ENCODE measurements around the gene CCDC174.
"Not testable (repeated sequence)": the region's sequence is repeated elsewhere in the genome, so short reads cannot be mapped to it uniquely, and the experiment has no call there.

Gene CCDC174

GRCh38 chr3:14651440-14652251 lies at the start of gene CCDC174:
Gene CCDC174, plus strand, starts transcription at chr3:14651762. Its CDS starts 75 bp downstream, at chr3:14651837.
- peak; percentile 89 for DNase-seq

GRCh38 chr3:14602006-14602803 lies 49.4 kb upstream of the CCDC174 start:
- DNase-seq: no peak

GRCh38 chr3:14602804-14603644 lies 48.5 kb upstream of the CCDC174 start:
- DNase-seq: no peak

- no peak for DNase-seq
These were observed 46.5 kb upstream of the CCDC174 start for GRCh38 chr3:14605067-14605466.

GRCh38 chr3:14605744-14606143 lies 45.8 kb upstream of the CCDC174 start:
- DNase-seq: no peak

- no peak for DNase-seq
These were observed 44.8 kb upstream of the CCDC174 start for GRCh38 chr3:14606669-14607339.

DNA sequence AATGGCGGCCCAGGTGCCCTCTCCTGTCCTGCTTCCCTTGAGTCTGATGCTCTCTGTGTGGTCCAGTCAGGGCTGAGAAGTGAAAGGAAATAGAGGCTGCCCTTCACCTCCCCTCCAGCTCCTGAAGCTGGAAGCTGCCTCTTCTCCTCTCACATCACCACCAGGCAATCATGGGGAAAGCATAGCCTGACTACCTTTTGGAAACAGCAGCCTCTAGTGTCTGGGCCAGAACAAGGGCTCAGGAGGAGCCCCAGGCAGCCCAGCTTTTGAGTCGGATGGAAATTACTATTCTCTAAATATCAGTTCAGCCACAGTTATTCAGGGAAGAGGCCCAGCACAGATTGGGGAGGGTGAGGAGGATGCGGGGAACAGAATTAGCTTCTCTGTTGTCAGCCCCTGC lies 43.3 kb upstream of the CCDC174 start:
- no peak for DNase-seq

GRCh38 chr3:14609058-14609457 lies 42.5 kb upstream of the CCDC174 start:
- not testable (repeated sequence) for DNase-seq

DNA sequence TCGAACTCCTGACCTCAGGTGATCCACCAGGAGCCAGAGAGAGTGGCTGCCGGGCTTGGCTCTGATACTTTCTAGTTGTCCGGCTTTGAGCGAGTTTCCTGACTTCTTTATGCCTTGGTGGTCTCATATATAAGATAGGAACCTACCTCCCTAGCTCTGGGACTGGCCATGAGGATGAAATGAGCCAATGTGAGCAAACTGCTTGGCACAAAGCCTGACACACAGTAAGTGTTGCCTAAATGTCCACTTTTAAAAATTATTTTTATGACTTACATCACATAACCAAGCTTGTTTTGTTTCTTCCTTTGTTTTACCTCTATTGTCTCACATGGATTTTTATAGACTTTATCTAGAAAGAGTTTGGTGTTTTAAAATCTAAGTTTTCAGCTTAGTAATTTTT lies 42.1 kb upstream of the CCDC174 start:
- no peak for DNase-seq

GRCh38 chr3:14609941-14610340 lies 41.6 kb upstream of the CCDC174 start:
- DNase-seq: no peak

GRCh38 chr3:14614189-14614588 lies 37.4 kb upstream of the CCDC174 start:
- DNase-seq: no peak

- no peak for DNase-seq
These were observed 36.7 kb upstream of the CCDC174 start for GRCh38 chr3:14614862-14615261.

DNA sequence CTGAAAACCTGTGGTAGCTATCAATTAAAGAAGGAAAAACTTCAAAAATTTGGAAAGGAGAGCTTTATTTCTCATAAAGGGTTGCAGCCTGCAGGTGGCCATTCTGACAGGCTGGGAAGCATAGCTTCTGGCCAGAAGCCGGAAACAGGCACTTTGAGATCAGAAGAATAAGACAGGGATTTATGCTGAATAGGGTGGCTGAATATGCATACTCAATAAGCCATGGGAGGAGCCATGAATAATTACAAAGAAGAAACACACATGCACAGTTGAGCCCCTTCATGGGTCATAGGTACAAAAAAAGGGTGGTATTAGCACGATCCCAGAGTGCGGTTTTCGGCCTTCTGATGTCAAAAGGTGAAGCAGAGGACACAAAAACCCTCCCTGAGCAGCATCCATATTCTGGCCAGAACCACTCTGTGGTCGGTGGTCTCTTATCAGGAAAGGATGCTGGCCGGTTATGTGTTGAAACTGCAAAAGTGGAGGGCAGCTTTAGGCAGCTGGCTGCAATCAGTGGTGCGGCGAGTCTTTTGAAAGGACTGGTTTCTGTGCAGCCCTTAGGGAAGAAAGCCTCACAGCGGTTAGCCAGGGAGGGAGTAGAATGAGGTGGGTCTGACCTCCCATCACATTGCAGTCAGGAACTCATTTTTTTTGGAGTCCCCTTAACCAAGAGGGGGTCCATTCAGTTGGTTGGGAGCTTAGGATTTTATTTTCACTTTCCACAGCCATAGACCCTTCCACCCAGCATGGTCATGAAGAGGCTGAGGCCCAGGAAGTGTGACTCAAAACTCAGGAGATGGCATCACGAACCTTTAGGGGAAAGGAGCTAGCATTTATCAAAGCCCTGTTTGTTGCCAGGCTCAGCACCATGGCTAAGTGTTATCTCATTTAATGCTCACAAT lies 34.7 kb upstream of the CCDC174 start:
- no peak for DNase-seq

GRCh38 chr3:14617508-14618023 lies 34.0 kb upstream of the CCDC174 start:
- no peak for DNase-seq

GRCh38 chr3:14619605-14620004 lies 32.0 kb upstream of the CCDC174 start:
- no peak for DNase-seq

GRCh38 chr3:14620512-14620911 lies 31.1 kb upstream of the CCDC174 start:
- DNase-seq: no peak

GRCh38 chr3:14621093-14621492 lies 30.5 kb upstream of the CCDC174 start:
- no peak for DNase-seq

DNA sequence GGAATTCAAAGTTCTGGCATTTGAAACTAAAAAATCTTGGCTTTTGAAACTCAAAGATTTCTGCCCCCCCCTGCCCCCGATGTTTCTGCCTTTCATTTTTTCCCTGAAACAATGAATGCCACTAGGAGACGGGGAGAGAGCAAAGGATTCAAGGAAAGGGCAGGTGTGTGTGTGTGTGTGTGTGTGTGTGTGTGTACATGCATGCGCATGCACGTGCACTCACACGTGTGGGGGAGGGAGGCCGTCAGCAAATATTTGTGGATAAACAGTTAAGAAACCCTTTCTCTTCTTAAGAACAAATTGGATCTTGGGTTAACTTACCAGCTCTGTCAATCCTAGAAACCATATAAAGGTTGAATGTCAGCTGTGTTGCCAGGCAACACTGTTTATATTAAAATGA lies 29.2 kb upstream of the CCDC174 start:
- no peak for DNase-seq

DNA sequence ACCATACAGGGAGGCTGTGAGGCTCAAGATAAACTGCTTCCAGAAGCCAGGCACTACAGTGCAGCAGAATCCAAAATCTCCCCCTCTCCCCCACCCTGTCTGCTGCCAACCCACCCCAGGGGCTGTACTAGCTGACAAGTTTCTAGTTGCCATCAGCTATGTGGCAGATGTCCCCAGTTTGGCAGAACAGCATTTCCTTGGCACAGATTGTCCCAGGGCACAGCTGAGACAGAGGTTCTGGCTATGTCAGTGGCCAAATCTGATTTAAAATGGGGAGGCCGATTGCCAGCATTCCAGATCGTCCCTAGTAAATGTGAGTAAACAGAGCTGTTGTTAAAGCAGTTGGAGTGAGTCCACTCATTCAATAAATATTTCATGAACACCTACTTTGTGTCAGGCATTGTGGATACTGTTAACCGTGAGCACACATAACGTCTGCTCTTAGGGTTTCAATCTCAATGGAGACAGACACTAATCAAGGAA lies 28.0 kb upstream of the CCDC174 start:
- peak; percentile 71 for DNase-seq

GRCh38 chr3:14624498-14624897 lies 27.1 kb upstream of the CCDC174 start:
- DNase-seq: no peak

GRCh38 chr3:14625443-14625842 lies 26.1 kb upstream of the CCDC174 start:
- no peak for DNase-seq
